OCI-LY1 (cell line): ENCODE measurements around the gene MCHR2.

Experiments used
- H2AFZ ChIP-seq: fragments of 200-600 bp; sonication (generic), shearing (Covaris generic); 2 replicates; pipeline ENCODE4 v1.6.0; 2014; ENCODE audit warnings: antibody characterized with exemption, mild to moderate bottlenecking, low read length
- H3F3A ChIP-seq: fragments of 200-600 bp; sonication (generic), shearing (Covaris generic); 2 replicates; pipeline ENCODE4 v1.6.0; 2014; ENCODE audit warnings: mild to moderate bottlenecking, antibody characterized with exemption, low read length, moderate library complexity; ENCODE audit not compliant: insufficient read depth
- H3K27ac ChIP-seq: fragments of 200-600 bp; sonication (generic); 2 replicates; pipeline ENCODE4 v1.5.1; 2014; ENCODE audit warnings: low read length, mixed run types, mild to moderate bottlenecking, low read depth; ENCODE audit not compliant: poor library complexity, severe bottlenecking
- H3K27me3 ChIP-seq: fragments of 200-600 bp; sonication (generic); 2 replicates; pipeline ENCODE4 v1.6.0; 2014; ENCODE audit warnings: antibody characterized with exemption, mild to moderate bottlenecking, low read length, moderate library complexity; ENCODE audit not compliant: insufficient read depth
- H3K36me3 ChIP-seq: fragments of 200-600 bp; sonication (generic); 2 replicates; pipeline ENCODE4 v1.6.1; 2014; ENCODE audit warnings: mild to moderate bottlenecking, antibody characterized with exemption, low read length, moderate library complexity, mixed read lengths; ENCODE audit not compliant: insufficient read depth
- H3K4me1 ChIP-seq: fragments of 200-600 bp; sonication (generic); 2 replicates; pipeline ENCODE4 v1.5.1; 2014; ENCODE audit warnings: mild to moderate bottlenecking, low read length, moderate library complexity; ENCODE audit not compliant: insufficient read depth, severe bottlenecking
- H3K4me2 ChIP-seq: fragments of 200-600 bp; sonication (generic), shearing (Covaris generic); 2 replicates; pipeline ENCODE4 v1.6.1; 2014; ENCODE audit warnings: low read length
- H3K4me3 ChIP-seq: fragments of 200-600 bp; sonication (generic); 2 replicates; pipeline ENCODE4 v1.5.1; 2014; ENCODE audit warnings: low read length, low read depth, mild to moderate bottlenecking, mixed read lengths; ENCODE audit not compliant: poor library complexity, severe bottlenecking
- H3K79me2 ChIP-seq: fragments of 200-600 bp; shearing (Covaris generic); 2 replicates; pipeline ENCODE4 v1.6.1; 2016; ENCODE audit warnings: mixed run types, low read length, mixed read lengths; ENCODE audit not compliant: insufficient read depth
- H3K9ac ChIP-seq: fragments of 200-600 bp; sonication (generic), shearing (Covaris generic); 2 replicates; pipeline ENCODE4 v1.6.1; 2014; ENCODE audit warnings: mild to moderate bottlenecking, low read length, mixed read lengths
- H3K9me2 ChIP-seq: fragments of 200-600 bp; sonication (generic), shearing (Covaris generic); 2 replicates; pipeline ENCODE4 v1.6.1; 2014; ENCODE audit warnings: low read depth, mild to moderate bottlenecking, low read length, mixed read lengths
- H3K9me3 ChIP-seq: fragments of 200-600 bp; shearing (Covaris generic); 2 replicates; pipeline ENCODE4 v1.6.1; 2014; ENCODE audit warnings: low read length, mixed read lengths
- H4K20me1 ChIP-seq: fragments of 200-600 bp; sonication (generic), shearing (Covaris generic); 2 replicates; pipeline ENCODE4 v1.6.0; 2016; ENCODE audit warnings: mild to moderate bottlenecking, low read length; ENCODE audit not compliant: insufficient read depth
- CTCF ChIP-seq: fragments of 200-600 bp; sonication (generic), shearing (Covaris generic); IDR thresholded peaks from 2 replicates; pipeline ENCODE4 v1.5.1; 2017; ENCODE audit warnings: mild to moderate bottlenecking, antibody characterized with exemption, low read length, moderate library complexity, mixed read lengths
- EZH2 ChIP-seq: fragments of 200-600 bp; sonication (generic), shearing (Covaris generic); IDR thresholded peaks from 2 replicates; pipeline ENCODE4 v1.8.0; 2017; ENCODE audit warnings: borderline replicate concordance, mixed run types, mild to moderate bottlenecking, antibody characterized with exemption, low read length, moderate library complexity, mixed read lengths

The MCHR2 gene

DNA sequence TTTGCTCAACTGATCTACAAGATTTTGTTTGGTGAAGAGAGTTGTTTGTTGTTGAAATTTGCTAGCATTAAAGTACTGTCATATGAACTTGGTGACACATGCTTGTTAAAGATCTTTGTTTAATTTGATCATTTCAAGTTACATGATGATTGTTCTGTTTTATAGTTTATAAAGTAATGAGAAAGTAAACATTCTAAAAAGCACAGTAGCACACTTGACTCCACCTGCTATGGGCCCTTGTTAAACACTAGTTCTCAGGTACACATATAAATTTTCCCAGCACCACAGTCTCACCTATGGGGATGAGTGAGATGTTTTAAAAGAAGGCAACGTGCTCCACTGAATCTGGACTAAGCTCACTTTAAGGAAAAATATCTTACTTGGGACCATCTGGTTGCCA lies 14.1 kb downstream of the MCHR2 start:
- H3K27me3 ChIP-seq = no peaks in the 10 kb centered on the region
- H3K36me3 ChIP-seq = no peaks in the 10 kb centered on the region
- no peak overlapping the region for H3K4me3 ChIP-seq
- no peak for TF ChIP-seq CTCF
- TF ChIP-seq EZH2 = no peak
- H3K79me2 ChIP-seq = no peaks in the 10 kb centered on the region
- H3K9ac ChIP-seq = no peak overlapping the region
- no peaks in the 10 kb centered on the region for H3K4me1 ChIP-seq
- H3K4me2 ChIP-seq = no peak overlapping the region
- no peaks in the 10 kb centered on the region for H3K9me3 ChIP-seq
- no peaks in the 10 kb centered on the region for H3K9me2 ChIP-seq
- H2AFZ ChIP-seq = no peak overlapping the region
- no peak overlapping the region for H3K27ac ChIP-seq
- H3F3A ChIP-seq = no peaks in the 10 kb centered on the region
- H4K20me1 ChIP-seq = no peaks in the 10 kb centered on the region

GRCh38 chr6:99967052-99967451 lies 27.0 kb downstream of the MCHR2 start:
- no peak overlapping the region for H3K4me2 ChIP-seq
- H3K27ac ChIP-seq = no peak overlapping the region
- no peaks in the 10 kb centered on the region for H3K27me3 ChIP-seq
- H4K20me1 ChIP-seq = no peaks in the 10 kb centered on the region
- H3K4me3 ChIP-seq = no peak overlapping the region
- H3K36me3 ChIP-seq = no peaks in the 10 kb centered on the region
- no peaks in the 10 kb centered on the region for H3K9me2 ChIP-seq
- no peaks in the 10 kb centered on the region for H3F3A ChIP-seq
- no peak overlapping the region for H3K9ac ChIP-seq
- no peaks in the 10 kb centered on the region for H3K79me2 ChIP-seq
- H3K9me3 ChIP-seq = no peaks in the 10 kb centered on the region
- no peak overlapping the region for H2AFZ ChIP-seq
- H3K4me1 ChIP-seq = no peaks in the 10 kb centered on the region
- TF ChIP-seq EZH2 (no peak), CTCF (no peak)

DNA sequence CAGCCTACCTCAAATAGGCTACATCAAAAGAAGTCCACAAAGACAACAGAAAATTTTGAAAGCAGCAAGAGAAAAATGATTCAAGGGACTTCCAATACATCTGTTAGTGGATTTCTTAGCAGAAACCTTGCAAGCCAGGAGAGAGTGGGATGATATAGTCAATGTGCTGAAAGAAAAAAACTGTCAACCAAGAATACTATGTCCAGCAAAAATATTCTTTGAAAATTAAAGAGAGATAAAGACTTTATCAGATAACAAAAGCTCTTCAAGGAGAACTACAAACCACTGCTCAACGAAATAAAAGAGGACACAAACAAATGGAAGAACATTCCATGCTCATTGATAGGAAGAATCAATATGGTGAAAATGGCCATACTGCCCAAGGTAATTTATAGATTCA lies 34.0 kb downstream of the MCHR2 start:
- Histone ChIP-seq H3K9me2 (no peaks in the 10 kb centered on the region), H3K4me3 (no peak overlapping the region), H2AFZ (no peak overlapping the region), H3K9me3 (no peaks in the 10 kb centered on the region; the same call in 1 of the 2 replicates), H3K4me1 (no peaks in the 10 kb centered on the region), H3K27me3 (no peaks in the 10 kb centered on the region), H3K36me3 (no peaks in the 10 kb centered on the region), H4K20me1 (no peaks in the 10 kb centered on the region), H3K27ac (no peak overlapping the region), H3K4me2 (no peak overlapping the region), H3K79me2 (no peaks in the 10 kb centered on the region), H3F3A (no peaks in the 10 kb centered on the region), H3K9ac (no peak overlapping the region)
- TF ChIP-seq EZH2 = no peak
- no peak for TF ChIP-seq CTCF
